NOMO-1 (cell line): ENCODE results near the gene TRAF1.

Source experiments
- DNase-seq, 2 experiments: peaks; one replicate each; lab custom pipeline; 2025; ENCODE audit not compliant: unreplicated experiment in 2 of 2; lab: John Stamatoyannopoulos, UW

The TRAF1 gene

DNA sequence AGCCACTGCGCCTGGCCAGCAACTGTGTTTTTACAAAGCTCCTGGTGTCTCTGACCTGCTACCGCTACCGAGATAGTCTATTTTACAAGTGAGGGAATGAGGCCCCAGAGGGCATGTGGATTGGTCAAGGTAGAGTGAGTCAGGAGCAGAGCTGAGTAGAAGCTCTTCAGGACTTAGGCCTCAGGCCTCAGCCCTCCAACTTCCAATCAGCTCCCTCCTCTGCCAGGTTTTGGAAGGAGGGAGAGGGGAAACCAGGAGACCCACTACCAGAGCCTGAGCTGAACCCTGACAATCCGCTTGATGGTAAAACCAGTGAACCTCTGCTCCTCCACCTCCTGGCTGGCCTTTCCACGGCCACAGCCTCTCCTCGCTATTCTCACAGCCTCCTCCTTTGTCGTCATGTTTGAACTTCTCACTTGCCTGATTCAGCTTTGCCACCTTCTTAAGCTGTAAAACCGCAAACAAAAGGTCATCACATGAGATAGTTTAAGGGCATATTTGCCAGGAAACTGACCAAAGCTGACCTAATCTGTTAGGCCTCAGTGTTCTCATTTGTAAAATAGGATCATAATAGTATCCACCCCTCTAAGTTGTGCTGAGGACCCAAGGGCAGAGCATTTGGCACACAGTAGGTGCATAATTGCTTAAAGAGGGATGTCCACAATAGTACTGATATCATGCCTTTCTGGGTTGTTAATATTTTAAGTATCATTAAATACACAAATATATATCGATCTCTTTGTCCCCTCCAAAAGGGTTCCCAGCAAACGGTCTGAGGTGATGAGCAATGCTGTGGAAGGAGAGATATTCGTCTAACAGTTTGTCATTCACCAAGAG is 1.7 kb downstream of the TRAF1 start:
- no peak for DNase-seq

DNA sequence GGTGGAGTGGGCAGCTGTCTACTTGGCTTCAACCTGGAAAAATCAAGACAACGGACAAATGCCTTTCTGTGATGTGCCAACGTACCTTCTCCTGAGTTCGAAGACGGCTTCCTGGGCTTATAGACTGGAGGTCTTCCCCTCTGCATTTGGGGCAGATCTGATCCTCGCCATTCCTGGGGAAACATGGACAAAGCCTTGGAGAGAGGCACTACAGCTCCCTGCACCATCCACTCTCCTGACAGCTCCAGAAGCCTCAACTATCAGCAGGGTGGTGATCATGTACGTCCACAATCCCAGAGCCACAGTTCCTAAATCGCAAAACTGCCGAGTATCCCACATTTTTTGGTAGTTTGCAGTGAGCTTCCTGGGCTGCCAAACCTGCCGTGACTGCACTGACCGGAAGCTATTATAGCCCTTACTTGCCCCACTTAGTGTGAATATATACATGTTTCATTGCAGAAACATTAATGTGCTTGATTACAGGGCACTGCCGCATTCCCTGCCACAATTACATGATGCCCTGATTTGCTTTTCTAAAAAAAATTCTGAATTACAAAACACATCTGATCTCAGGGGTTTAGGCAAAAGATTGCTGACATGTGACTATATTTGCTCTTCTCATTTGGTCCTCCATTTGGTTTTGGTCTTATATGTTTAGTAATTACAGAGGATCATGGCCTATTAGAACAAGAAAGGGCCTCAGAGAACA is 2.8 kb downstream of the TRAF1 start:
- no peak for DNase-seq

DNA sequence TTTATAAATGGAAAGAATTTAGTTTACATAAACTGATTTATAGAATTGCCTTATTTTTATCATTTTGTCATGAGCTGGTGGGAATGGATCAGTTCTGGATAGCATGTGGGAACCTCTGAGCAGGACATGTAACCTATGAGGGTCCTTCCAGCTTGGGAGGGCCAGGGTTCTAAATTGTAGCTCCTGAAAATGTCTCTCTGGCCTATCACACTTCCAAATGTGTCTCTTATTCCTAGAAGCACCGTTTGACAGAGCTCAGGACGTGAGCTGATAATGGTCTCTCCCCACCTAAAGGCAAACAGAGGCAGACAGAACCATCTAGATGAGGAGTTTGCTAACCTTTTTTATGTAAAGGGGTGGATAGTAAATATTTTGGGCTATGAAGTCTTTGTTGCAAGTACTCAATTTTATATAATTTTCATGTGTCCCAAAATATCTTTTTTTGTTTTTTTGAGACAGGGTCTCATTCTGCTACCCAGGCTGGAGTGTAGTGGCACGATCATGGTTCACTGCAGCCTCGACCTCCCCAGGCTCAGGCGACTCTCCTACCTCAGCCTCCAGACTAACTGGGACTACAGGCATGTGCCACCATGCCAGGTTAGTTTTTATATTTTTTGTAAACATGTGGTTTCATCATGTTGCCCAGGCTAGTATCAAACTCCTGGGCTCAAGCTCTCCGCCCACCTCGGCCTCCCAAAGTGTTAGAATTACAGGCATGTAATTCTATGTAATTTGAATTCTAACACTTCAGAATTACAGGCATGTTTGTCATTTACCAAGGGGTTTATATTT is 4.0 kb downstream of the TRAF1 start:
- no peak for DNase-seq

DNA sequence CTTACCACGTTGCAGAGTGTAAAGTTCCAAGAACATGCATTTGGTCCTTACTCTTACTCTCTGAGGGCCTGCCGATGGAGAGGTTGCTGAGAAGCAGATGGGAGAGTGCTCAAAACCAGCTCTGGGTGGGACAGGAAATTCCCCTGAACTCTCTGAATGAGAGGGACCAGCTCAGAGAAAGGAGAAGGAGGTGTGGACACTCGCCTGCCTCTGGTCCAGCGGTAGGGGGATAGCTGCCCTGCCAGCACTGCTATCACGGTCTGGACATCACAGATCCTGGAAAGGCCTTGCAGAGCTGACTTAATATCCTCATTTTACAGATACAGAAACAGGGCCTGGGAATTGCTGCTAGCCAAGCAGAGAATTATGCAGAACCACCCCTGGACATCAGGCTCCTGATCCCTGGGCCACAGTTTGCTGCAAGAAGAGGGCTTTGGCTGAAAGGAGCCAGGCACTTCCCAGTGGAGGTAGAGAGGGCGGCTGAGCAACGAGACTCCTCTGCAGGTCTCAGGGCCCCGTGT is 4.9 kb downstream of the TRAF1 start:
- DNase-seq: no peak

DNA sequence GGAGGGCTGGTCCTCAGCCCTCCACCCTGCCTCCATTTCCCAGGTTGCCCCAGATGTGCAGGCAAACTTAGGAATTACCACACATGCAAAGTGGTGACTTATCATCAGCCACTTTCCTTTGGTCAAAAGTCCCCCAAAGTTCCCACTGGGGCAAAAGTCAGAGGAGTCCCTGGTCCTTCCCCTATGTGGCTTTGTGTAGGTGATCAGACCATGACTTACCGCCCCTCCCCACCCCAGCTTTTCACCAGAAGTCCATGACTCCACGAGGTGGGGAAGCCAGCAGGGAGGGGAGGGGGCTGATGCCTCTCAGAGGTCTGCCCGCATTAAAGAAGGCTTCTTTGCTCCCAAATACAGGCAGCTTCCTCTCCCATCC is 5.8 kb downstream of the TRAF1 start:
- DNase-seq: no peak

DNA sequence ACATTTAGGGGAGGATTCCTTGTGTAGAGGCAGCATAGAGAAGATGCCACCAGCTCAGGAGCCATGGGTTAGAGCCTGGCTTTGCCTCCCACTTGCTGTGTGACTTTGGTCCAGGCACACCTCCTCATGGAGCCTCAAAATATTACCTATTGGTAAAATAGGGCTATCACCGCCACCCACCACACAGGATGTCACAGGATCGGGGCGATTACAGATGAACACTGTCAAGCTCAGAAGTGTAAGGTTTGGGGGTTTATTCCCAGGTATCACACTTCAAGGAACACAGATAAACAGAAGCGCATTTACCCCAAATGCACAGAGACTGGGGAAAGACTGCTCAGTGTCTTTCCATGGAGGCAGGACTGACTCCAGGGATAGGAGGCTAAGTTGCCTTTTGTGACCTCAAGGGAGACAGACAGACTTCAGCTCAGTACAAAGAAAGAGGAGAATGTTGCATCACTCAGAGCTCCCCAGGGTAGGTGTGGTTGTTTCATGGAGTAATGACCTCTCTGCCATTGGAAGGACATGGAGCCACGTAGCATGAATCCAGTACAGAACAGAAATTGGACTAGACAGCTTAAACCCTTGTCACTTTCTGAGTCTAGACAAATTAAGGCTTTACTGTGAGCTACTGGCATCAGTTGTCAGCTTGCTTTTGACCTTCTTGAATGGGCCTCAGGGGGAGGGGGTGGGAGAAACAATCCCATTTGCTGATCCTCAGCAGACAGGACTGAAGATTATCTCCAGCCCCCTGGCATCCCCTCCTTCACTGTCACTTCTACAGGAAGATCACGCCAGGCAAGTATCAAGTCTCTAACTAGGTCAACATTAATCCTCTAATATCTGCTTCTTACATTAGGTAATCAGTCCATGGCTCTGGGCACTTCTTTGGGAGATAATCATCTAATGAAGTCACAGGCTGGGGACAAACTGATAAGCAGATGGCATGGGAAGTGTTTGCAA is 6.5 kb downstream of the TRAF1 start:
- DNase-seq: no peak

DNA sequence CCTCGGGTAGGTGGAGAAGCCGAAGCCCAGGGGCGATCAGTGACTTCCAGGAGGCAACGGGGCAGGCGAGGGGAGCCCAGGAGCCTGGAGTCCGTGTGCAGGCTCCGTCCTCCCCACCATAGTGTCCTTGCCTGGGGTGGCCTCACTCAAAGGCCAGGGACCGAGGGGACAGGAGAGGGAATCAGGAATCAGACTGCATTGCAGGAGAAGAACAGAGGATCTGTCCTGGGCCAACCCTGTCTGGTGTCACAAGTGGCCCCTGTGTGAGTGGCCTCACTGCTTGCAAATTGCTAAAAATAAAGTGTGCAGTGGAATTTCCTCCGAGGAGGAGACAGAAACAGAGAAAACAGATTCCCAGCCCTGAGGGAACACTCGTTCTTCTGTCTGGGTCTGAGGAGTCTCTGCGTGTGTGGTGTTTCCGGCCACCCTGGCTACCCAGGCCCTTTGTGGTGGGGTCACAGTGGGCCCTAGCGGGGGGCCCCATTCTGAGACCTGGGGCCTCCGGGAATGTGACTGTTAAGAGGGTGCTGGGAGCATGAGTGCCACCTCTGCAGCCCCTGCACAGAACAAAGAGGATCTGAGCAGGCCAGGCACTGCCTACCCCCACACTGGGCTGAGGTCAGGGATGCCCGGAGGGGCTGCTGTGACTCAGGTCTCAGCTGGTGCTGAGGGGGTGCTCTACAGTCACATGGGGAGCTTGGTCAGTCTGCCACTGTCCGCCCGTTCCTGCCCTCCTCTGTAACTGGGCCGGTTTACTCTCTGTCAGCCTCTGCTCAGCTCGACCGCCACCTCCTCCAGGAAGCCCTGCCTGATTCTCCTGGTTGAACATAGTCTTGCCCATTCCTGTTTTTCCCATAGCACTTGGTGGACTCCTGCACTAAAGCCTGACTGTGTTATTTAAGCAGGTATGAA is 7.4 kb downstream of the TRAF1 start:
- no peak for DNase-seq

DNA sequence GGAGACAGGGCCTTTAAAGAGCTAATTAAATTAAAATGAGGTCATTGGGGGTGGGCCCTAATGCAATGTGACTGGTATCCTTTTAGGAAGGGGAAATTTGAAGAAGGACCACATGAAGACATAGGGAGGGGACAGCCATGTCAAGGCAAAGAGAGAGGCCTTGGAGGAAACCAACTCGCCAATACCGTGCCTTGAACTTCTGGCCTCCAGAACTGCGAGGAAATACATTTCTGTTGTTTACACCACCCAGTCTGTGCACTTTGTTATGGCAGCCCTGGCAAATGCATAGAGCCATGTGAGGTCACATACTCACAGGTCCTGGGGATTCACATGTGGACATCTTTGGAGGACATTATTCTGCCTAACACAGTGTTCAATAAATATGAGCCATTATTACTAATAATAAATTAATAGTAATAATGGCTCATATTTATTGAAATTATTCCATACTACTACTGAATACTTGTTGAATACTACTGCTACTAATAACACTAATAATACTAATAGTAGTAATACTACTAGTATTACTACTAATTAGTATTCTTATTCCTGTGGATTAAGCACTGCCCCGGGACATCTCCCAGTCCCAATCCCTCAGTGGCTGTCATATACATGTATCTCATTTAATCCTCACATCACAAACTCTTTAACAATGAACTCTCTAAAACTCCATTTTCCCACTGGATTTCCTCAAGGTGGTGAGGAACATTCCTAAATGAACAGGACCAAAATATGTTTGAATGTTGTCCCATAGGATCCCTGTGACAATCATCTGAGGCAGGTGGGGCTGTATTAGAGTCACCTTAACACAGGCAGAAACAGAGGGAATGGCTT is 8.4 kb downstream of the TRAF1 start:
- no peak for DNase-seq

DNA sequence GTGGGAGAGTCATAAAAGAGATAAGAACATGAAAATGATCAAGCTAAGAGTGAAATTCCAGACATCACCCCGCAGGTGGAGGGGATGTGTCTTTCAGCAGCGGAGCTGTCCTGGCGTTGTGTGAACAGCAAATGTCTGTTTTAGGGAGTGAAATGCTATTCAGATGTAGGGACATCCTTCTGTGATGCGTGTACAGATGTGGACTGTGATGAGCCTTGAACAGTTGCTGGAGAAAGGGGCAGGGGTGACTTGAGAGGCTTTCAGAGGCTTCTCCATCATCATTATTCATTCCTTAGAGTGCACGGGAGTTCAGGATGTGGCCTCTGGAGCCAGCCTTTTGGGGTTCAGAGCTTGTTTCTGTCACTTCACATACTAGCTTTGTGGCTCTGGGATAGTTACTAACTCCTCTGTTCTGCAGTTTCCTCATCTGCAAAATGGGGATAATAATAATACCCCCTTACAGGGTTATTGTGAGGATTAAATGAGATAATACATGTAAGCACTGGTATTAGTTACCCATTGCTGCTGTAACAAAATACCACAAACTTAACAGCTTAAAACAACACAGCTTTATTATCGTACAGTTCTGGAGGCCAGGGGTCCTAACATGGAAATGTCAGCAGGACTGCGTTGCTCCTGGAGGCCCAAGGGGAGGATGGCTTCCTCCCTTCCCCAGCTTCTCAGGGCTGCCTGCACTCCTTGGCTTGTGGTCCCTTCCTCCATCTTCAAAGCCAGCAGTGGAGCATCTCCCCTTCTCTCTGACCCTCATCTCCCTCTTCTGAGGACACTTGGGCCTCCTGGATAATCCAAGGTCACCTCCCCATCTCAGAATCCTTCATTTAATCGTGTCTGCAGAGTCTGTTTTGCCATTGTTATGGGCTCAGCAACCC is 9.4 kb downstream of the TRAF1 start:
- no peak for DNase-seq

DNA sequence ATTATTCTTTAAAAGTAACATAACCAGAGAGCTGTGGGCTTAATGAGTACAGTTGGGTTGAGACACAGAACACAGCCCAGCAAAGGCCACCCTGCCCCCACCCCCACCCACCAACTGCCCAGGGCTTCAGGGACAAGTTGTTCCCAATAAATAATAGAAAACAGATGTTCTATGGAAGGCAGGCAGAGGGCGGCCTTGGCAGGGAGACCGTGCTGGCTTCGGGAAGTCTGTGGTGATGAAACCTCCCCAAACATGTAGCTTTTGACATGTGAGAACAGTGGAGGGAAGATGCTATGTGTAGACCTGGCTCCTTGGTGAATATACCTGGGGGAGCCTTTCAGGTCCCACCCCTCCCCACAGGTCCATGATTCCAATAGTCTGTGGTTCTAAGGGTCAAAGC is 10.0 kb downstream of the TRAF1 start:
- no peak for DNase-seq

DNA sequence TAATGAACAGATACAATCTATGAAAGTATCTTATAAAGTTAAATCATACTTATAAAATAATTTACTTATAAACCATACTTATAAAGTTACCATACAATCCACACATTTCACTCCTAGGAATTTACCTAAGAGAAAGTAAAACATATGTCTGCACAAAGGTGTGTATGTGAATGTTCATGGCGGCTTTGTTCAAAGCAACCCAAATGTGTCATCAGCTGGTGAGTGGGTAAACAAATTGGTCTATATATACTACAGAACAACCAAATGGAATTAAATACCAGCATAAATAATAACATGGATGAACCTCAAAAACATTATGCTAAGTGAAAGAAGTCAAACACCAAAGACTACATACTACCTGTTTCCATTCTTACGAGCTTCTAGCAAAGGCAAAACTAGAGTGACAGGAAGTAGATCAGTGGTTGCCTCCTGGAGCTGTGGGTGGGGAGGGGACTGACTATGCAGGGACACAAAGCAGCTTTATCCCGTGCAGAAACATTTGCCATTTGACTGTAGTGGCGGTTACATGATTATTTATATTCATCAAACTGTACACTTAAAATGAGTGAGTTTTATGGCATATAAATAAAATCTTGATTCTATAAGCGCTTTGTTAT is 10.6 kb downstream of the TRAF1 start:
- DNase-seq: no peak

DNA sequence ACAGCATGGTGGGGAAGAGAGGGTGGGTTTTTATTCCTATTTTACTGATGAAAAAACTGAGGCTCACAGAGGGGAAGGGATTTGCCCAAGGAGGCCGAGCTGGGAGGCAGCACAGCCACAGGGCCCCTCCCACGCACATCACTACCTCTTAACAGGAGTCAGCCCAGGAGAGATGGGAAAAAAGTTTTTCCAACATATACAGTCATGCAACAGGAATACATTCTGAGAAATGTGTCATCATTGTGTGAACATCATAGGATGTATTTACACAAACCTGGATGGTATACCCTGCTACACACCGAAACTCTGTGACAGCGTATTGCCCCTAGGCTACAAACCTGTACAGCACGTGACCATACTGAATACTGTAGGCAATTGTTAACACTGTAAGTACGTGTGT is 11.6 kb downstream of the TRAF1 start:
- no peak for DNase-seq

DNA sequence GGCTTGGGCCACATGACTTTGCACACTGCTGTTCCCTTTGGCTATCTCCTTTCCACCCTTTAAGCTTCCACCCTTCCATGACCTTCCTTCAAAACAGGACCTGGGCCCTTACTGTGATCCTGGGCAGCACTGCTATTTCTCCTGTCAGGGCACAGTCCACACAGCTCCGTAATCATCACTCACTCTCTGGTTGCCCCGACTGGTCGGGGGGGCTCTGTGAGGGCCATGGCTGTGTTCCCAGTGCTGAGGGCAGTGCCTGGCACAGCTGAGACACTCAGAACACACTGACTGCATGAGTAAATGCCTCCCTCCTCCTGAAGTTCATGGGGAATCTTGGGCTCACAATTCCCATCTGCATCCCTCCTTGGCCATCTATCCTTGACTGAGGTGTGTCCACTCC is 12.2 kb downstream of the TRAF1 start:
- no peak for DNase-seq

DNA sequence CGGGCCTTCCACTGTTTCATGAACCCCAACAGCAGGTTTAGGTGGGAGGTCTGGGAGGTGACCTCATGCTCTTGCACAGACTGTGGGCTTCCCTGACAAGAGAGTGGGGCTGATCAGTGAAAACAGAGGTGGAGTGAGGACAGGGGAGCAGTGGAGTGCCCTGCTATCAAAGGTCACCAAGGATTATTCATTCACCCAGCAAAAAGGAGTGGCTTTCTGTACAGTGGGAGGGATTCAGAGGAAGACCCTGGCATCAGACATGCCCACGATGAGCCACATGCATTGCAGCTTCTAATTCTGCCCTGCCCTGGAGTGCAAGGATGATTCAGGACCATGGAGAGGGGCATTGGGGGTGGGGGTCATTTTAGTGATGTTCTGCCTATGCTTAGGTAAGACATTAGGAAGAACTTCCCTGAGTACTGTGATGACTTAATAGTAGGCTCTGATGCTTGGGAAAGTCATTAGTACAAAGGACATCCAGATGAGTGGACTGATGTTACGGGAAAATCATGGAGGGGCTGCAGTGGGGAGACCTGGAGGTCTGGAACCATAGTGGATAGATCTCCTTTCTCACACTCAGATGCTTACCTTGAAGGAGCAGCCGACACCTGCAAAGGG is 12.8 kb downstream of the TRAF1 start:
- DNase-seq: no peak

DNA sequence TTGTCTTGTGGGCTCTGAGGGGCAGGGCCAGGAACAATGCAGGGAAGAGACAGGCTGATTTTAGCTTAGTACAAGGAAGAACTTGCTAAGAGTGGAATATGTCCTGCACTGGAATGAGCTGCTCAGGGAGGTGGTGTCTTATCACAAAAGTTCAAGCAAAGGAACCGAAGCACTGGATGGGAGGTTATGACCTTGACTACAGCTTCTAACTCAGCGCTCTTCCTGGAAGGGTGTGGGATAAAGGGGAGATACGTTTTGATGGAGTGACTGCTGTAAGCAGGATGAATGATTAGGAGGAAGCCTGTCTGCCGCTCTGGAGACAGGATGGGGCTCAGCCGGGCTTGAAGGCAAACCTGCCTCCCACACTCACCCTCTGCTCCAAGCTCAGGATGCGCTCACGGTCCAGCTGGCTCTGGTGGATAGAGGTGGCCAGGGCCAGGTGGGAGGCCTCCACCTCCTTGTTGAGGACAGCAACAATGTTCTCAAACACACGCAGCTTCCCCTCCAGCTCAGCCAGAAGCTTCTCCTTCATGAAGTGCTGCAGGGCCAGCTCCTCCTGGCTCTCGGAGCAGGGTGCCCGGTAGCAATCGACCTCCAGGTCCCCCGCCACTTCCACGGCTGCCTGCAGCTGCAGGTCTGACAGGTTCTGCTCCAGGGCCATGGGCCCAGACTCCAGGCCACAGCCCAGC is 13.5 kb downstream of the TRAF1 start:
- no peak for DNase-seq

DNA sequence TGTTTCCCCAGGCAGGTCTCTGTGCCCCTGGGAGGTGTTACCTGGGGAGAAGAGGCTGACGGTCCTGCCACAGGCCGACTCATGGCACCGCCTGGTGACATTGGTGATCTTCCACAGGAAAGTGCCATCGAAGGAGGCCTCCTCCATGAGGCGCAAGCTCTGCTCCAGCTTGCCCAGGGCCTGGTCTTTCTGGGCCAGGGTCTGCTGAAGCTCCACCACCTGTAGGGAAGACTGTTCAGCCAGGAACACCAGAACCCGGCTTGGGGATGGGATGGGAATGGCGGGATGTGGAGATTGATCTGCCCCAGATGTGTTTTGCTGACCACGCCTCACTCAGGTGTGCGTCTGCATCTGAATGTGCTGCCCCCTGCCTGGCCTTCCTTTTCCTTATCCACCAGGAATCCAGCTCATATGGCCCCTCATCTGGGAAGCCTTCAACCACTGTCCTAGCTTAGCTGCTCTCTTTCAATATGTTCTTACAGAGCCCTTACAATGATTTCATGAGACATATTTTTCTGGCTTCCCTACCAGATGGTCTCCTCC is 15.2 kb downstream of the TRAF1 start:
- no peak for DNase-seq
